ENCODE results near the gene FBXO28. TPM values are rescaled to one million over a fixed set of nuclear protein-coding genes. Genes with fewer than 3 reads are reported as not detected.

Gene FBXO28, protein sequence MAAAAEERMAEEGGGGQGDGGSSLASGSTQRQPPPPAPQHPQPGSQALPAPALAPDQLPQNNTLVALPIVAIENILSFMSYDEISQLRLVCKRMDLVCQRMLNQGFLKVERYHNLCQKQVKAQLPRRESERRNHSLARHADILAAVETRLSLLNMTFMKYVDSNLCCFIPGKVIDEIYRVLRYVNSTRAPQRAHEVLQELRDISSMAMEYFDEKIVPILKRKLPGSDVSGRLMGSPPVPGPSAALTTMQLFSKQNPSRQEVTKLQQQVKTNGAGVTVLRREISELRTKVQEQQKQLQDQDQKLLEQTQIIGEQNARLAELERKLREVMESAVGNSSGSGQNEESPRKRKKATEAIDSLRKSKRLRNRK
- polyA plus RNA-seq (2012; ENCODE audit: insufficient read depth, insufficient read length, low read depth): 14.1 TPM

DNA sequence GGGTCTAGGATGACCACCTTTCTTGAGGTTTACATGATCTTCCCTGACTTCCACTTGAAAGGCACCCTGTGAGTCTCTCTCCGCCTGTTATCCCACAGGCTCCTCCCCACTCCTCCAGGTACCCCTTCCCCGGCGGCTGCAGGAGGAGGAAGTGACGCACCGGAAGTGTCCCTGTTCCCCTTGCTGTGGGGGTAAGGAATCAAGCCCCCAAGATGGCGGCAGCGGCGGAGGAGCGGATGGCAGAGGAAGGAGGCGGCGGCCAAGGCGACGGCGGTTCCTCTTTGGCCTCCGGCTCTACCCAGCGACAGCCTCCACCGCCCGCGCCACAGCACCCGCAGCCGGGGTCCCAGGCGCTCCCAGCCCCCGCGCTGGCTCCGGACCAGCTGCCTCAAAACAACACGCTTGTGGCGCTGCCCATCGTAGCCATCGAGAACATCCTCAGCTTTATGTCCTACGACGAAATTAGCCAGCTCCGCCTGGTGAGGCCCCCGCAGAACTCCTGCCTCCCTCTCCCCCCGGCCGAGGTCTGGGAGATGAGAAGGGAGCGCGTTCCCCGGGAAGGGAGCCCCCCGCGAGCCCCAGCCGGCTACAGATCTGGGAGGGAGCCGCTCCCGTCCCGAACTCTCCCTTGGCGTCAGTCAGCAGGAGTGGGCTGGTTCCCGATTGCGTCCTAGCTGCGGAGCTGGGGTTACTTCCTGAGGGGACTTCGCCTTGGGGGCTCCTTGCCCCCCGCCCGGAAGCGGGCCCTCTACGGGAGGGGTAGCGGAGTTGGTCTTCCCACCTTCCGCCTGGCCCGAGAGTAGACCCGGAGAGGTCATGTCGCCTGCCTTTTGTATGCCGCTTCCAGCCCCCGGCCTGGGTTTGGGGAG lies at the start of gene FBXO28:
TSS of gene FBXO28 (plus strand) at position 194 of the 869 bp plus-strand sequence. CDS start at position 213, 19 bp downstream.
- Histone ChIP-seq H3K4me1 (no peaks in the 10 kb centered on the region; the same call in 1 of the 2 replicates), H3K4me3 (ENCODE audit: low read depth, low read length) (peak within 1 kb of the TSS; percentile 96), H3K9me3 (no peaks in the 10 kb centered on the region; the same call in 1 of the 2 replicates), H3K36me3 (peaks cover 8% of the 10 kb centered on the region), H3K27me3 (peaks cover 7% of the 10 kb centered on the region)
- TF ChIP-seq, protein P1, sequence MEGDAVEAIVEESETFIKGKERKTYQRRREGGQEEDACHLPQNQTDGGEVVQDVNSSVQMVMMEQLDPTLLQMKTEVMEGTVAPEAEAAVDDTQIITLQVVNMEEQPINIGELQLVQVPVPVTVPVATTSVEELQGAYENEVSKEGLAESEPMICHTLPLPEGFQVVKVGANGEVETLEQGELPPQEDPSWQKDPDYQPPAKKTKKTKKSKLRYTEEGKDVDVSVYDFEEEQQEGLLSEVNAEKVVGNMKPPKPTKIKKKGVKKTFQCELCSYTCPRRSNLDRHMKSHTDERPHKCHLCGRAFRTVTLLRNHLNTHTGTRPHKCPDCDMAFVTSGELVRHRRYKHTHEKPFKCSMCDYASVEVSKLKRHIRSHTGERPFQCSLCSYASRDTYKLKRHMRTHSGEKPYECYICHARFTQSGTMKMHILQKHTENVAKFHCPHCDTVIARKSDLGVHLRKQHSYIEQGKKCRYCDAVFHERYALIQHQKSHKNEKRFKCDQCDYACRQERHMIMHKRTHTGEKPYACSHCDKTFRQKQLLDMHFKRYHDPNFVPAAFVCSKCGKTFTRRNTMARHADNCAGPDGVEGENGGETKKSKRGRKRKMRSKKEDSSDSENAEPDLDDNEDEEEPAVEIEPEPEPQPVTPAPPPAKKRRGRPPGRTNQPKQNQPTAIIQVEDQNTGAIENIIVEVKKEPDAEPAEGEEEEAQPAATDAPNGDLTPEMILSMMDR (IDR thresholded peaks at IDR 0.05; ENCODE audit: low read depth, low read length): no peak
- peak; percentile 96 for DNase-seq

DNA sequence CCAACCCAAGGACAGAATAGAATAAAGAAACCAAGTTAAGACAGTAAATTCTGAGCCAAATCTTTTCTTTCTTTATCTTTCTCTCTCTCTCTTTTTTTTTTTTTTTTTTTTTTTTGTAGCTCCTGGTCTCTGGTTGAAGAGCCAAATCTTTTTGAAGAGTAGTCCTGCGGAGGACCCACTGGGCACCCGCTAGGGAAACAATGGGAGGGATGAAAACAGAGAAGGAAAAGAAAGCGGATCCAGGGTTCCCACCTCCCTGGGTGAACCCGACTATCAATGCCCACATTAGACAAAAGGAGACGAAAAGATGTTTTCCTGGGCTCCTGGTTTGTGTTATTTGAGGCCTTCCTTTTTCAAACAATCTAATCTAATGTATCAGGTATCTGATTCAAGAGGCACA lies 49.8 kb upstream of the FBXO28 start:
- Histone ChIP-seq H3K27me3 (peaks cover 21% of the 10 kb centered on the region), H3K9me3 (no peaks in the 10 kb centered on the region), H3K4me3 (ENCODE audit: low read depth, low read length) (no peak overlapping the region), H3K4me1 (no peaks in the 10 kb centered on the region), H3K36me3 (no peaks in the 10 kb centered on the region)
- DNase-seq: no peak
- TF ChIP-seq, protein P1 (IDR thresholded peaks at IDR 0.05; ENCODE audit: low read depth, low read length): no peak

DNA sequence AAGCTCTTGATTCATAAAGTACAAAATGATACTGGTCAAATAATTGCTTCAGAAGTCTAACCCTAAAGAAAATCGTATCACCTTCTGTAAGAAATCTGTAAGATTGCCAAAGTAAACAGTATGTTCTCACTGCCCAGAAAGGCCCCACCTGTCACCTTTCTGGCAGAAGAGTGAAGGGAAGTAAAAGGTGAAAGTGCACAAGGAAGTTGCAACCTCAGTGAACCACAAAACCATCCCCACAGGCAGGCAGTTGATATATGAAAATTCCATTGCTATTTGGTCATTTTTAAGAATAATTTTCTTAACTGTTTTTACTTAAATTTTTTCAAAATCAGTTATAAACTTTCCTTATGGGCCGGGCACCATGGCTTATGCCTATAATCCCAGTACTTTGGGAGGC lies 48.5 kb upstream of the FBXO28 start:
- no peak for DNase-seq
- H3K27me3 ChIP-seq: peaks cover 28% of the 10 kb centered on the region
- no peaks in the 10 kb centered on the region for H3K4me1 ChIP-seq
- no peaks in the 10 kb centered on the region for H3K36me3 ChIP-seq
- no peak overlapping the region for H3K4me3 ChIP-seq (ENCODE audit: low read depth, low read length)
- H3K9me3 ChIP-seq: no peaks in the 10 kb centered on the region
- TF ChIP-seq, protein P1 (IDR thresholded peaks at IDR 0.05; ENCODE audit: low read depth, low read length): no peak

DNA sequence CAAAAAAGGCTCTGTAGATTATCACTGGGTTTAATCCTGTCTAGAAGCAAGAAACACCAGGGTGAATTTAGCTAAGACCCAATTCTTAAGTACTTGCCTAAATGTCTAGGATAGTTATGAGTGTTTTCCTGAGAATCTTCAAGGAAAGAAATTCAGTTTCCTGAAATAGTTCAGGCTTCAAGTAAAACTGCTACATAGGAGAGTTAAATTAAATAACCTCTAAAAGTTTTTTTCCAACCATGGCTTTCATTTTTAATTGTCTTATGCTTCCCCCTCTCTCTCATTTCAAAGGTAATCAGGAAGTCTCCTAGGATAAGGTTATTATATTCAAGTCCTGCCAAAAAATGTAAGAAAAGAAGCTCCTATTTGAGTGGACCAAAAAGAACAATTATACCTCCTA lies 46.7 kb upstream of the FBXO28 start:
- TF ChIP-seq, protein P1 (IDR thresholded peaks at IDR 0.05; ENCODE audit: low read depth, low read length): no peak
- H3K27me3 ChIP-seq: peaks cover 37% of the 10 kb centered on the region
- no peak overlapping the region for H3K4me3 ChIP-seq (ENCODE audit: low read depth, low read length)
- H3K9me3 ChIP-seq: no peaks in the 10 kb centered on the region
- DNase-seq: no peak
- no peaks in the 10 kb centered on the region for H3K36me3 ChIP-seq
- no peaks in the 10 kb centered on the region for H3K4me1 ChIP-seq

DNA sequence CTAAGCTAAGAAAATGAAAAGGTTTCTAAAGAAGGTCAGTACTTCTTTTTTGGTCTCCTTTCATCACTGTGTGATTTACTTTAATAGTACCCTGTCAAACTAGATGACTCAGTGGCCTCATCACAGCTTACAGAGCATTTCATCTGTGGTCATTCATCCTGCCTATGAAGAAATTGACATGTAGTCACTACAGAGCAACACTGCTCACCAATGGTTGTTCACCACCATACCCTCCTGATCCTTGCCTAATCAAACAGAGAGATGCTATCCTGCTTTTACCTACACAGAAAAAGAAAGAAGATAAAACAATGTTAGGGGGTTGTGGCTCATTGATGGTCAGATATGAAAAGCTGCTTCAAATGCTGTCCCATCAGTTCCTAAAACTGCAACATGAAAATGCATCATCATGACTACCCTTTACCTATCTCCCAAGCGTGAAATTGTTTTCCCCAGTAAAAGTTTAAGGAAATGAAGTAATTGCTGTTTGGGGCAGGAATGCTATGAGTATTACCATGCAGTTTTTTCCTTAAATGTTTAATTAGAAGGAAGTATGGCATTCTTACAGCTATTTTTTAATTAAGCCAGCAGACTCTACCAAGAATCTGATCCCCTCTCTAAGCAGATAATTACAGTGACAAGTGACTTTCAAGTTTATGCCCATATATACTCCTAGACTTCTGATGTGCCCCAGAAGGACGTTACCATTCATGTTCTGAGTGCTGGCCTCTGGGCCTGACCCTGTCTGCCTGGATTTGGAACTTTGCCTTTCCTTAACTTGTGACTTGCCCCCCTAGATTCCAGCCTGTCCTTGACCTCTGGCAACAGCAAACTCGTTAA lies 46.1 kb upstream of the FBXO28 start:
- peaks cover 40% of the 10 kb centered on the region for H3K27me3 ChIP-seq
- no peaks in the 10 kb centered on the region for H3K36me3 ChIP-seq
- no peak overlapping the region for H3K4me3 ChIP-seq (ENCODE audit: low read depth, low read length)
- TF ChIP-seq, protein P1 (IDR thresholded peaks at IDR 0.05; ENCODE audit: low read depth, low read length): no peak
- H3K4me1 ChIP-seq: no peaks in the 10 kb centered on the region
- H3K9me3 ChIP-seq: no peaks in the 10 kb centered on the region
- DNase-seq: no peak
